Mucosa of descending colon (tissue), 3 donors: ENCODE data around the gene TIMM9. TPM values are rescaled to one million over a fixed set of nuclear protein-coding genes. Genes with fewer than 3 reads are reported as not detected.
"Not testable (repeated sequence)": the region's sequence is repeated elsewhere in the genome, so short reads cannot be mapped to it uniquely, and the experiment has no call there.

ENCODE experiments used
- ATAC-seq: fragments of 200-7000 bp; cut with Tn5 transposase; one replicate; pipeline ENCODE4 v1.9.1; 2020; ENCODE audit warnings: mild to moderate bottlenecking, moderate library complexity
- DNase-seq, 3 donors: peaks; one replicate each; pipeline ENCODE4 v3.0.0-alpha.2; 2020
- H3K36me3 ChIP-seq: fragments of 200-600 bp; one replicate; pipeline ENCODE4 v1.8.0; 2021; ENCODE audit warnings: low read depth, mild to moderate bottlenecking
- H3K4me1 ChIP-seq: fragments of 200-600 bp; one replicate; pipeline ENCODE4 v1.8.0; 2021; ENCODE audit warnings: low read depth, mild to moderate bottlenecking
- H3K4me3 ChIP-seq: fragments of 200-600 bp; one replicate; pipeline ENCODE4 v1.8.0; 2021; ENCODE audit warnings: mild to moderate bottlenecking
- H3K9me3 ChIP-seq: fragments of 200-600 bp; one replicate; pipeline ENCODE4 v1.8.0; 2021; ENCODE audit warnings: mild to moderate bottlenecking
- CTCF ChIP-seq: fragments of 200-600 bp; IDR thresholded peaks from one replicate; pipeline ENCODE4 v1.8.0; 2022; ENCODE audit warnings: antibody characterized with exemption, mild to moderate bottlenecking
- intact Hi-C, 2 donors: fragments of 100-400 bp; cut with DNase I in 1 of 2; cut with micrococcal nuclease in 1 of 2; formaldehyde crosslinking; loops; one replicate each; pipeline versions ENCODE4 v1.11.0 to v1.11.1; 2022; cut with DNase I, micrococcal nuclease
- total RNA-seq, 3 donors: library from RNA; stranded (reverse); fragmentation: NEBNext Ultra II Directional in 2 of 3; extraction: Animal tissue kit (Norgen Biotek cat#: 25700) in 2 of 3; gene quantifications; one replicate each; pipeline versions ENCODE4 v1.2.1 to v1.2.4, GENCODE V29; 2021 to 2023
- donor health status: DM: no; HTN: no; CAD: no; lungs with moderate emphysema.
- donor health status: DM: no; HTN: no; CAD: no.
- donor health status: DM: no; HTN: yes; CAD: no.

The TIMM9 gene
- total RNA-seq, 3 donors from 2014 or later = 18.5 to 35.6 (median 22.2) TPM

GRCh38 chr14:58439476-58439875, 12.1 kb upstream of the TIMM9 start:
- Histone ChIP-seq H3K9me3 (no peaks in the 10 kb centered on the region), H3K36me3 (no peaks in the 10 kb centered on the region), H3K4me3 (no peak overlapping the region), H3K4me1 (no peaks in the 10 kb centered on the region)
- intact Hi-C loops = no loop called here
- ATAC-seq = no peak
- TF ChIP-seq CTCF = no peak
- DNase-seq = no peak

GRCh38 chr14:58430156-58430555, 2.8 kb upstream of the TIMM9 start:
- DNase-seq = no peak
- Histone ChIP-seq H3K4me3 (no peak overlapping the region), H3K4me1 (peaks cover 17% of the 10 kb centered on the region), H3K9me3 (no peaks in the 10 kb centered on the region), H3K36me3 (no peaks in the 10 kb centered on the region)
- ATAC-seq = no peak
- no peak for TF ChIP-seq CTCF
- intact Hi-C loops = no loop called here

GRCh38 chr14:58428118-58428683, 870 bp upstream of the TIMM9 start:
- Histone ChIP-seq H3K36me3 (no peaks in the 10 kb centered on the region), H3K4me3 (peak overlapping the region; percentile 84), H3K9me3 (no peaks in the 10 kb centered on the region), H3K4me1 (peaks cover 17% of the 10 kb centered on the region)
- DNase-seq (peak in 1 of 3 donors; percentile 22), ATAC-seq (no peak)
- intact Hi-C loops = no loop called here
- no peak for TF ChIP-seq CTCF

- Histone ChIP-seq H3K4me1 (peaks cover 17% of the 10 kb centered on the region), H3K9me3 (no peaks in the 10 kb centered on the region), H3K4me3 (peak overlapping the region; percentile 84), H3K36me3 (no peaks in the 10 kb centered on the region)
- TF ChIP-seq CTCF = no peak
- ATAC-seq = peak; percentile 71
- intact Hi-C loops = no loop called here
- DNase-seq = peak; percentile 71 to 77 (median 74)
Observed at GRCh38 chr14:58426670-58427280, 556 bp downstream of the TIMM9 start.

- ATAC-seq, intact Hi-C loops, H3K4me3 ChIP-seq, H3K4me1 ChIP-seq, DNase-seq, H3K9me3 ChIP-seq, H3K36me3 ChIP-seq: not testable (repeated sequence)
Observed at GRCh38 chr14:58416934-58417333, 10.4 kb downstream of the TIMM9 start.

GRCh38 chr14:58415636-58416547, 11.4 kb downstream of the TIMM9 start:
- no peaks in the 10 kb centered on the region for H3K9me3 ChIP-seq
- no peak for TF ChIP-seq CTCF
- ATAC-seq (no peak), DNase-seq (no peak)
- no peaks in the 10 kb centered on the region for H3K36me3 ChIP-seq
- intact Hi-C loops = no loop called here
- H3K4me3 ChIP-seq = no peak overlapping the region
- H3K4me1 ChIP-seq = no peaks in the 10 kb centered on the region
